ENCODE measurements around the gene FAM136A. TPM values are rescaled to one million over a fixed set of nuclear protein-coding genes. Genes with fewer than 3 reads are reported as not detected.
A peak's percentile ranks its signal among the peaks of the same experiment; 100 is the strongest.

FAM136A gene
- polyA plus RNA-seq (2013, experiment 1 of 2) = 126 TPM
- 126 TPM for polyA plus RNA-seq (2013, experiment 2 of 2)

DNA sequence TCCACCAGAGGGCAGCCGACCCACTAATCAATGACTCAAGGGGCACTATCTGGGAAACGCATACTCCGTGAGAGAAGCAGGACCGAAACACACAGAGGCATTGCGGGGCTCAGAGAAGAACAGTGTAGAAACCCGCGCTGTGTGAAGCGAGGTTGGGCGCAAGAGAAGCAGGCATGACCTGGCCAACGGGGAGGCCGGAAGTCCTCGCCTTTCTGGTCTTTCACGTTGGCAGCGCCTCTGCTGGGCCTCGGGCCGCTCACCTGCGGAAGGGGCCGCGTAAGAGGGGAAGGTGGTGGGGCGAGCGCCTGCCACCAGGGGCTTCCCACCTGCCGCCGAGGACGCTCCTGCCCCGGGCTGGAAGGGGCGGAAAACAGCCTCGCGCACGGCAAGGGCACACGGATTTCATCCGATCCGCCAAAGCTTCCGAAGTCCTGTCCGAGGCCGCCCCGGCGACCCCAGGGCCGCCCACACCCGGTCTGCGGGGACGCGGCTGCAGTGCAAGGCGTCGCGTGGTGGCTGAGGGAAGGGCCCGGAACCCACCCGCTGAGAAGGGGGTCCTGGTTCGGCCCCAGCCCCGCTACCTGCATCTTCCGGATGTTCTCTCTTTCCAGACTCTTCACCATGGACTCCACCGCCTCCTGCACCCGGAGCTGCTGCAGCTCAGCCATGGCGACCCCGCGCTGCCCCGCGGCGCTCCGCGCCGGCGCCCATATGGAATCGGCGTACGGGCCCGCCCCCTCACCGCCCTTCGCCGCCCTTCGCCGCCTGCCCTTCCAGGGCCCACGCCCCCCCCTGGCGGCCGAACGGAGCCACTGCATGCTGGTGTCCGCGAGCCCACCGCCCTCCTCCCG is at the start of gene FAM136A:
FAM136A (minus strand) TSS at position 724 of the 851 bp plus-strand sequence; CDS start at position 668, 56 bp downstream.
- Histone ChIP-seq H3K79me2 (ENCODE audit: control insufficient read depth, insufficient read depth, low read length) (peaks cover 4% of the 10 kb centered on the region), H2BK120ac (ENCODE audit: low read depth, low read length) (no peak within 1 kb of the TSS), H2AK5ac (ENCODE audit: low read length) (no peak within 1 kb of the TSS), H3K4me1 (ENCODE audit: control insufficient read depth, low read depth, low read length) (no peaks in the 10 kb centered on the region), H3K27me3 (ENCODE audit: insufficient read depth, low read length, poor library complexity) (no peaks in the 10 kb centered on the region), H4K8ac (ENCODE audit: low read depth, low read length) (peak within 1 kb of the TSS; percentile 29), H3K79me1 (ENCODE audit: low read length) (peaks cover 4% of the 10 kb centered on the region), H3K4ac (ENCODE audit: low read depth, low read length) (peak within 1 kb of the TSS; percentile 64), H2BK15ac (replicated peaks; ENCODE audit: low read depth) (no peak within 1 kb of the TSS), H3K56ac (ENCODE audit: low read length) (peak within 1 kb of the TSS; percentile 94), H2BK5ac (ENCODE audit: low read length) (peak within 1 kb of the TSS; percentile 45), H3K4me3 (ENCODE audit: low read length) (peak within 1 kb of the TSS; percentile 88), H4K5ac (ENCODE audit: low read length) (no peak within 1 kb of the TSS), H3K9ac (ENCODE audit: low read length) (peak within 1 kb of the TSS; percentile 97), H3K36me3 (ENCODE audit: control insufficient read depth, insufficient read depth, low read length) (no peaks in the 10 kb centered on the region), H3K4me2 (ENCODE audit: low read length) (peak within 1 kb of the TSS; percentile 58), H3K27ac (ENCODE audit: low read depth, low read length) (peak within 1 kb of the TSS; percentile 71), H3K23ac (ENCODE audit: low read length) (no peak within 1 kb of the TSS), H3K18ac (ENCODE audit: low read length) (peak within 1 kb of the TSS; percentile 72)
- WGBS (ENCODE audit: extremely low coverage, insufficient coverage, low lambda C conversion rate) = no CpG with 5 or more reads among the region's 79 CpGs
- DNase-seq = peak; percentile 93

DNA sequence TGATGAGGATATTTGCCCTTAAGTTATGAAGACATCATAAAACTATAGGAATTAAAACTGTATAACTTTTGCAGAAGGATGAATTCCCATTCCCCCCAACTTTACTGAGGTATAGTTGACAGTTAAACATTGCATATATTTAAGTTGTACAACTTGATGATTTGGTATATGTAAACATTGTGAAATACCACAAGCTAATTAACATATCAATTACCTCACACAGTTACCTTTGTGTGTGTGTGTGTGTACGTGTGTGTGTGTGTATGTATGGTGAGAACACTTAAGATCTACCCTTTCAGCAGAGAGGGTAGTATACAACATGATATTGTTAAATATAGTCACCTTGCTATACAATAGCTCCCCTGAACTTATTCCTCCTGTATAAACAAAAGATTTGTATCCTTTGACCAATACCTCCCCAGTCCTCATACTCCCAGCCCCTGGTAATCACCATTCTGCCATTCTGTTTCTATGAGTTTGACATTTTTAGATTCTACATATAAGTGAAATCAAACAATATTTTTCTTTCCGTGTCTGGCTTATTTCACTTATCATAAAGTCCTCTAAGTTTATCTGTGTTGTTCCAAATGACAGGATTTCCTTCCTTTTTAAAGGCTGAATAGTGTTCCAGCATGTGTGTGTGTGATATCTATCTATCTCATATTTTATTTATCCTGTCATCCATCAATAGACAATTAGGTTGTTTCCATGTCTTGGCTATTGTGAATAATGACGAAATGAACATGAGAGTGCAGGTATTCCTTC is 48.2 kb upstream of the FAM136A start:
- H3K79me2 ChIP-seq (ENCODE audit: control insufficient read depth, insufficient read depth, low read length) = no peaks in the 10 kb centered on the region
- no CpG with 5 or more reads among the region's 3 CpGs for WGBS (ENCODE audit: extremely low coverage, insufficient coverage, low lambda C conversion rate)
- no peak overlapping the region for H4K8ac ChIP-seq (ENCODE audit: low read depth, low read length)
- DNase-seq = no peak
- no peak overlapping the region for H2BK5ac ChIP-seq (ENCODE audit: low read length)
- no peaks in the 10 kb centered on the region for H3K79me1 ChIP-seq (ENCODE audit: low read length)
- H3K9ac ChIP-seq (ENCODE audit: low read length) = no peak overlapping the region
- no peak overlapping the region for H2BK120ac ChIP-seq (ENCODE audit: low read depth, low read length)
- H4K5ac ChIP-seq (ENCODE audit: low read length) = no peak overlapping the region
- H3K4me1 ChIP-seq (ENCODE audit: control insufficient read depth, low read depth, low read length) = no peaks in the 10 kb centered on the region
- H2BK15ac ChIP-seq (replicated peaks; ENCODE audit: low read depth) = no peak overlapping the region
- H3K4me3 ChIP-seq (ENCODE audit: low read length) = no peak overlapping the region
- H3K36me3 ChIP-seq (ENCODE audit: control insufficient read depth, insufficient read depth, low read length) = no peaks in the 10 kb centered on the region
- H3K27ac ChIP-seq (ENCODE audit: low read depth, low read length) = no peak overlapping the region
- H3K23ac ChIP-seq (ENCODE audit: low read length) = no peak overlapping the region
- H3K18ac ChIP-seq (ENCODE audit: low read length) = no peak overlapping the region
- no peak overlapping the region for H3K4ac ChIP-seq (ENCODE audit: low read depth, low read length)
- no peak overlapping the region for H3K56ac ChIP-seq (ENCODE audit: low read length)
- H3K27me3 ChIP-seq (ENCODE audit: insufficient read depth, low read length, poor library complexity) = no peaks in the 10 kb centered on the region
- H3K4me2 ChIP-seq (ENCODE audit: low read length) = no peak overlapping the region
- no peak overlapping the region for H2AK5ac ChIP-seq (ENCODE audit: low read length)

DNA sequence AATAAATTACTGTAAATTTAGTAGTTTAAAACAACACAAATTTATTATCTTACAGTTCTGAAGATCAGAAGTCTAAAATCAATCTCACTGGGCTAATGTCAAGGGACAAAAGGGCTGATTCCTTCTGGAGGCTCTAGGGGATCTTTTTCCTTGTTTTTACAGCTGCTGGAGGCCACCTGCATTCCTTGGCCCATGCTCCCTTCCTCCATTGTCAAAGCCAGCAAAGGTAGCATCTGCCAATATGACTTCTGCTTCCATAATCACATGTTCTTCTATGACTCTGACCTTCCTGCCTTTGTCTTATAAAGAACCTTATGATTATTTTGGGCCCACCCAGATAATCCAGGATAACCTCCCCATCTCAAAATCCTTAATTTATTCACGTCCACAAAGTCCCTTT is 46.0 kb upstream of the FAM136A start:
- Histone ChIP-seq H3K23ac (ENCODE audit: low read length) (no peak overlapping the region), H3K4me3 (ENCODE audit: low read length) (no peak overlapping the region), H3K79me2 (ENCODE audit: control insufficient read depth, insufficient read depth, low read length) (no peaks in the 10 kb centered on the region), H2BK5ac (ENCODE audit: low read length) (no peak overlapping the region), H3K27me3 (ENCODE audit: insufficient read depth, low read length, poor library complexity) (no peaks in the 10 kb centered on the region), H2BK120ac (ENCODE audit: low read depth, low read length) (no peak overlapping the region), H3K36me3 (ENCODE audit: control insufficient read depth, insufficient read depth, low read length) (no peaks in the 10 kb centered on the region), H3K27ac (ENCODE audit: low read depth, low read length) (no peak overlapping the region), H2AK5ac (ENCODE audit: low read length) (no peak overlapping the region), H3K4me1 (ENCODE audit: control insufficient read depth, low read depth, low read length) (no peaks in the 10 kb centered on the region), H3K9ac (ENCODE audit: low read length) (no peak overlapping the region), H3K4ac (ENCODE audit: low read depth, low read length) (no peak overlapping the region), H3K18ac (ENCODE audit: low read length) (no peak overlapping the region), H3K4me2 (ENCODE audit: low read length) (no peak overlapping the region), H3K79me1 (ENCODE audit: low read length) (no peaks in the 10 kb centered on the region), H3K56ac (ENCODE audit: low read length) (no peak overlapping the region), H4K5ac (ENCODE audit: low read length) (no peak overlapping the region), H2BK15ac (replicated peaks; ENCODE audit: low read depth) (no peak overlapping the region), H4K8ac (ENCODE audit: low read depth, low read length) (no peak overlapping the region)
- no CpG with 5 or more reads among the region's 1 CpG for WGBS (ENCODE audit: extremely low coverage, insufficient coverage, low lambda C conversion rate)
- no peak for DNase-seq

DNA sequence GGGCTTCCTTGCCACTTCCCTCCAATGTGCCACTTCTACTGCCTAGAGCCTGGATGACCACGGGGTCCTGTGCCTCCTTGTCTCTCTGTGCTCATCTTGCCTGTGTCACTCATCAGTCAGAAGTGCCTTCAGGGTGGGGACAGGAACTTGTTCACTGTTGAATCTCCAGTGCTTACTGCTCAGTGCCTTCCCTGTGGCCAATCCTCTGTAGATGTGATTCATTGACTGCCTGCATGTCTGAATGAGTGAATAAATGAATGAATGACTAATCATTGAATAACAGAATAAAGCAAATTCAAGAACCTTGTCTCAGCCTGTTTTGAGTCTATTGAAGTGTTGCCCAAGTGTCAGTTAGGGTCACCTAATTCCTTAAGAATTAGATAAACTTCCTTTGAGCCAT is 42.3 kb upstream of the FAM136A start:
- no peak overlapping the region for H3K9ac ChIP-seq (ENCODE audit: low read length)
- no peak overlapping the region for H3K18ac ChIP-seq (ENCODE audit: low read length)
- no peaks in the 10 kb centered on the region for H3K27me3 ChIP-seq (ENCODE audit: insufficient read depth, low read length, poor library complexity)
- H2BK15ac ChIP-seq (replicated peaks; ENCODE audit: low read depth) = no peak overlapping the region
- no peak overlapping the region for H3K4ac ChIP-seq (ENCODE audit: low read depth, low read length)
- H4K5ac ChIP-seq (ENCODE audit: low read length) = no peak overlapping the region
- no peaks in the 10 kb centered on the region for H3K4me1 ChIP-seq (ENCODE audit: control insufficient read depth, low read depth, low read length)
- WGBS (ENCODE audit: extremely low coverage, insufficient coverage, low lambda C conversion rate) = no CpG with 5 or more reads among the region's 1 CpG
- H2BK120ac ChIP-seq (ENCODE audit: low read depth, low read length) = no peak overlapping the region
- H3K4me2 ChIP-seq (ENCODE audit: low read length) = no peak overlapping the region
- no peak overlapping the region for H2AK5ac ChIP-seq (ENCODE audit: low read length)
- no peak overlapping the region for H4K8ac ChIP-seq (ENCODE audit: low read depth, low read length)
- no peak for DNase-seq
- no peak overlapping the region for H3K27ac ChIP-seq (ENCODE audit: low read depth, low read length)
- H3K23ac ChIP-seq (ENCODE audit: low read length) = no peak overlapping the region
- H3K4me3 ChIP-seq (ENCODE audit: low read length) = no peak overlapping the region
- H3K56ac ChIP-seq (ENCODE audit: low read length) = no peak overlapping the region
- no peak overlapping the region for H2BK5ac ChIP-seq (ENCODE audit: low read length)
- no peaks in the 10 kb centered on the region for H3K36me3 ChIP-seq (ENCODE audit: control insufficient read depth, insufficient read depth, low read length)
- H3K79me1 ChIP-seq (ENCODE audit: low read length) = no peaks in the 10 kb centered on the region
- no peaks in the 10 kb centered on the region for H3K79me2 ChIP-seq (ENCODE audit: control insufficient read depth, insufficient read depth, low read length)

GRCh38 chr2:70341477-70341765 is 39.6 kb upstream of the FAM136A start:
- Histone ChIP-seq H2BK120ac (ENCODE audit: low read depth, low read length) (no peak overlapping the region), H4K8ac (ENCODE audit: low read depth, low read length) (no peak overlapping the region), H3K56ac (ENCODE audit: low read length) (no peak overlapping the region), H2BK15ac (replicated peaks; ENCODE audit: low read depth) (no peak overlapping the region), H3K9ac (ENCODE audit: low read length) (no peak overlapping the region), H3K27me3 (ENCODE audit: insufficient read depth, low read length, poor library complexity) (no peaks in the 10 kb centered on the region), H2BK5ac (ENCODE audit: low read length) (no peak overlapping the region), H3K27ac (ENCODE audit: low read depth, low read length) (no peak overlapping the region), H4K5ac (ENCODE audit: low read length) (no peak overlapping the region), H3K18ac (ENCODE audit: low read length) (no peak overlapping the region), H3K4me1 (ENCODE audit: control insufficient read depth, low read depth, low read length) (no peaks in the 10 kb centered on the region), H3K79me1 (ENCODE audit: low read length) (no peaks in the 10 kb centered on the region), H3K4me3 (ENCODE audit: low read length) (no peak overlapping the region), H3K79me2 (ENCODE audit: control insufficient read depth, insufficient read depth, low read length) (no peaks in the 10 kb centered on the region), H3K23ac (ENCODE audit: low read length) (no peak overlapping the region), H3K4me2 (ENCODE audit: low read length) (no peak overlapping the region), H3K36me3 (ENCODE audit: control insufficient read depth, insufficient read depth, low read length) (no peaks in the 10 kb centered on the region), H2AK5ac (ENCODE audit: low read length) (no peak overlapping the region), H3K4ac (ENCODE audit: low read depth, low read length) (no peak overlapping the region)
- DNase-seq = no peak
